GM18520 (cell line): ENCODE data around the gene PSG3.
"Not testable (repeated sequence)": the region's sequence is repeated elsewhere in the genome, so short reads cannot be mapped to it uniquely, and the experiment has no call there.

Experiments used
- ATAC-seq: cut with Tn5 transposase; IDR thresholded peaks from one replicate; pipeline ENCODE4 v1.9.1; 2021; ENCODE audit not compliant: unreplicated experiment

The PSG3 gene

GRCh38 chr19:42695811-42696503, 44.3 kb downstream of the PSG3 start:
- ATAC-seq = no peak

- ATAC-seq = no peak
Observed at GRCh38 chr19:42693760-42694350, 46.4 kb downstream of the PSG3 start.

- no peak for ATAC-seq
Observed at GRCh38 chr19:42683917-42684513, 56.3 kb downstream of the PSG3 start.

DNA sequence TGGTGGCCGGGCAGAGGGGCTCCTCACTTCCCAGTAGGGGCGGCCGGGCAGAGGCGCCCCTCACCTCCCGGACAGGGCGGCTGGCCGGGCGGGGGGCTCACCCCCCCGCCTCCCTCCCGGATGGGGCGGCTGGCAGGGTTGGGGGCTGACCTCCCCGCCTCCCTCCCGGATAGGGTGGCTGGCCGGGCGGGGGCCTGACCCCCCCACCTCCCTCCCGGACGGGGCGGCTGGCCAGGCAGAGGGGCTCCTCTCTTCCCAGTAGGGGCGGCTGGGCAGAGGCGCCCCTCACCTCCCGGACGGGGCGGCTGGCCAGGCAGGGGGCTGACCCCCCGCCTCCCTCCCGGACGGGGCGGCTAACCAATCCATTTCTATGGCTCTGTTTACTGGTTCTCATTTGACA, 64.0 kb downstream of the PSG3 start:
- ATAC-seq = not testable (repeated sequence)

DNA sequence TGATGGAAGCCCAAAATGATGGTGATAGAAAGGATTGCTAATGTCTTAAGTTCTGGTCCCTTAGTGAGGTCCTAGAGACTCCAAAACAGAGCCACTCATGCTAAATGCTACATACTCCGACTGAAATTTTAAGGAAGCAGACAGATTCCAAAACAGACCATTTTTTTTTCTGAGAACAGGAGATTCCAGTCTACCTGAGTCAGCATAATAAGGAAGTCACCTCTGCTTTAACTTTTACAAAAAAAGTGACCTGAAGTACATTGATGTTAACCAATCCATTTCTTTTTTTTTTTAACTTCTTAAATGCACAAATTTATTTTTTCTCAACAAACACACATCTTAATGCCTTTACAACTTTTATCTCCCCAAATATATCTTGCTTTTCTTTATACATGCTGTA, 65.7 kb downstream of the PSG3 start:
- ATAC-seq = not testable (repeated sequence)
